Stromal cell of bone marrow (primary cell): ENCODE measurements around the gene EN1.

Experiments used
- DNase-seq: peaks from one replicate; pipeline ENCODE4 v3.0.0-alpha.2; 2012; ENCODE audit warnings: low read depth

EN1 gene

DNA sequence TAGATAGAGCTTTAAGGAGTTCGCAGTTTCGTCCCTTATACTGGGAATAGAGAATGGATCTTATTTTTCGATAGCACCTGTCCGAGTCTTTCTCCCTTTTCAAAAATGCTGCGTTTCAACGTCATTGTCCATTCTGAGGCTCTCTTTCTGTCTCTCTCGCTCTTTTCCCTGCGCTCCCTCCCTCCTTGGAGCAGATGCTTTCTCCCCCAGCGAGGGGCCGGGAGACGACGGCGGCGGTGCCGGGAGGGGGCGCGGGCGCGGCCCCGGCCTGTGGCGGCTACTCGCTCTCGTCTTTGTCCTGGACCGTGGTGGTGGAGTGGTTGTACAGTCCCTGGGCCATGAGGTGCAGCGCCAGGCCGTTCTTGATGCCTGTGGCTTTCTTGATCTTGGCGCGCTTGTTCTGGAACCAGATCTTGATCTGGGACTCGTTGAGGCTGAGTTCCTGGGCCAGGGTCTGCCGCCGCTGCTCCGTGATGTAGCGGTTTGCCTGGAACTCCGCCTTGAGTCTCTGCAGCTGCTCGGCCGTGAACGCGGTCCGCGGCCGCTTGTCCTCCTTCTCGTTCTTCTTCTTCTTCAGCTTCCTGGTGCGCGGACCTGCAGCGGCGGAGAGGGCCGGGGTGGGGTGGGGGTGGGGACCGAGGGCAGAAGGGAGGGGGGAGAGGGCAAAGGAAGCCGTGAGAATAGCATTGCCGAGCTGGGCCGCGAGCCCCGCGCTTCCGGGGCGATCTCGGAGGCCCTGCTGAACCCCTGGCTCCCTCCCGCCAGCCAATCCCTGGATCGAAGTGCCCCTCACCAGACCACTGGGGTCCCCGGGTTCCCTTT is 4.6 kb downstream of the EN1 start:
- DNase-seq = no peak

DNA sequence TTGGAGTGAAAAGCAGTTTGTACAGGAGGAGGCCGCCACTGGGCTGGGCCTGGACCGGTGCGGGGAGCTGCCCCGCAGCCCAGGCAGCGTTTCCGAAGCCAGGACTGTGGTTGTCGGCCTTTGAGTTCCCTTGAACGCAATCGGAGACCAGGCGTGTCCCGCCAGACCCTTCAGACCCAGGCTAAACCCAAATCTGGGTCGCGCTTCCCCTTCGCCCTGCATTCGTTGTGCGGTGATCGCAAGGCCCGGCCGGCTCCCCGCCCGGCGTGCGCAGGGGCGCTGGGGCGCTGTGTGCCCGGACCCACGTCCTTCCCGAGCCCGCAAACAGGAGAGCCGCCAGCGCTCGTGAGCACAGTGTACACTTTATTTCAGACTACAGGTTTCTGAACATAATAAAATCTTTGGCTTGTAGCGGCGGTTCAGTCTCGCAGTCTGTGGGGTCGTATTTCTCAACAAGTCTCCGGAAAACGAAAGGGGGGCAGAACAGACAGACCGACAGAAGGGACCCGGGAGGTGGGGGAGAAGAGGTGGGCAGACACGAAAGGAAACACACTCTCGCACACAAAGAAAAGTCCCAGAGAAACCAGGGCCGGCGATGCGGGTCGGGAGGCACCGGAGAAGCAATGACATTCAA is 5.5 kb downstream of the EN1 start:
- DNase-seq = no peak

- no peak for DNase-seq
Observed at GRCh38 chr2:118841450-118841827, 6.0 kb downstream of the EN1 start.

- DNase-seq = no peak
Observed at GRCh38 chr2:118838741-118839455, 8.6 kb downstream of the EN1 start.

DNA sequence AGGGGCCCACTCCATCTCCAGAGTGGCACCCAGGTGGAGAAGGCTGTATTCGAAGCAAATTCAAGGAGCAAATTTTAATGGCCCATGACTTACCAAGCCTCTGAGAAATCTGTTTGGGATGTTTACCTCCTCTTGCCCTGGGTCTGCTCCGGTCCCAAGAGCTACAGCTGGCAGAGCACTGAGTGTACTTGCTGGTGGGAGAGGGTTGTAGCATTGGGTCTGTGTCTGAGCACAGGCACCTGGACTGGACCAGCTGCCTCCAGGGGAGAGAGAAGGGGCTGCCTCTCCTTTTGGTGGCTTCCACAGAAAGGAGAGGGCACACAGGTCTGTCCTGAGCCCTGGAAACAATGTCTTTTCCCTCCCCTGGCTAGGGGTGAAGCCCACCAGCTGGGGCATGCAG is 9.8 kb downstream of the EN1 start:
- no peak for DNase-seq

GRCh38 chr2:118837067-118837466 is 10.4 kb downstream of the EN1 start:
- no peak for DNase-seq

DNA sequence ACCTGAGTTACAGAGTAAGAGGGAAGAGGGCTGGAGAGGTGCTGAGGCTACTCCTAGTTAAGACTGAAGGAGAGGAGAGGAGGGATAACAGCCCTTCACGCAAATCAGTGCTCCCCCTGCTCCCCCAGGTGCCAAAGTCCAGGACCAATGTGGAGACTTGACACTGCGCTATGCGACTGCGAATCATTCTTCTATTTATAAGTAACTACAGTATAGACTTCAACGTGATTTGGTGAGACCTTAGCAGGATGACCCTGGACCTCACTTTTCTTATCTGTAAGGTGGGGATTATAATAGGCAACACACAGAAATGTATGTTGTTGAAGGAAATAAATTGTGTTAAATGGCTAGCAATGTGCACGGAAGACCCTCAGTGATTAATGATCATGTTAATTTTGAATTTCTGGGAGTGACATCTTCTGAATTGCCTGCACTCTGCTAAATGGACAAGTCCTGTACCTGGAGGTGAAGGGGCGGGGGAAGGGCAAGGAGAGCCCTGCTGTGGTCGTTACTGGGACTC is 11.0 kb downstream of the EN1 start:
- DNase-seq = no peak

- DNase-seq = no peak
Observed at GRCh38 chr2:118835746-118836410, 11.6 kb downstream of the EN1 start.

DNA sequence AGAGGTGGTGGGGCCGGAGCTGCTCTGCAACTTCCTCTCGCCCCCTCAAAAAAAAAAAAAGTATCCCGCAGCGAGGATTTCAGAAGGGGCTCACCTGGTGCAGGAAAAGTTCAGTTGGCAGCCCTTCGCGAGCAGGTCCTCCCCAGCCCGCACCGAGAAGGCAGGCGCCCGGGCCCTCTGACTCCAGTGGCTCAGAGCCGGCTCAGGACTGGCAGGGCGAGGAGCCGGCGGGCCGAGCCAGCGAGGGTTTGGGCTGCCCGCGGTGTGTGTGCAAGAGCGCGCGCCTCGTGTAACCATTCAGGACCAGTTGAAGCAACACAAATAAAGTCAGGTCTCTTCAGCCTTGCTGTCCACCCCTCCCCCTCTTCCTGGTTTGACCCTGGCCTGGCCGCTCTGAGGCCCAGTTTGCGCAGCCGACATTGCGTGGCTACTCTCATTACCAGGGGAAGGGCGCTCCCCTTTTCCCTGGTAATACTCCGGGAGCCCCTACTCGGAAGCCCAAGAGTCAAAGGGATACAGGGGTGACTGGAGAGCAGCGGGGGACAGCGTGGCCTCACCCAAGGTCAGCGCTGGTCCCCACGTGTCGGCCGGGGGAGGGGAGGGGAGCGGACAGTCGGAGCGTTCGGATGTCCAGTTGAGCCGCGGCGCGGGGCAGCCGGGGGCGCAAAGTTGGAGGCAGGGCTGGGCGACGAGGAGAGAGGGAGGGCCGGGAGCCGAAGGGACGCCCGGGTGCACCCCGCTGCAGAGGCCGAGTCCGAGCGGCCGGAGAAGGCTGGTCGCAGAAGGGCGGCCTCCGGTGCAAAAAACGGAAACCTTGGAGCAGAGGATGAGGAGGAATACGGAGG is 12.3 kb downstream of the EN1 start:
- no peak for DNase-seq

GRCh38 chr2:118834440-118834810 is 13.0 kb downstream of the EN1 start:
- no peak for DNase-seq

DNA sequence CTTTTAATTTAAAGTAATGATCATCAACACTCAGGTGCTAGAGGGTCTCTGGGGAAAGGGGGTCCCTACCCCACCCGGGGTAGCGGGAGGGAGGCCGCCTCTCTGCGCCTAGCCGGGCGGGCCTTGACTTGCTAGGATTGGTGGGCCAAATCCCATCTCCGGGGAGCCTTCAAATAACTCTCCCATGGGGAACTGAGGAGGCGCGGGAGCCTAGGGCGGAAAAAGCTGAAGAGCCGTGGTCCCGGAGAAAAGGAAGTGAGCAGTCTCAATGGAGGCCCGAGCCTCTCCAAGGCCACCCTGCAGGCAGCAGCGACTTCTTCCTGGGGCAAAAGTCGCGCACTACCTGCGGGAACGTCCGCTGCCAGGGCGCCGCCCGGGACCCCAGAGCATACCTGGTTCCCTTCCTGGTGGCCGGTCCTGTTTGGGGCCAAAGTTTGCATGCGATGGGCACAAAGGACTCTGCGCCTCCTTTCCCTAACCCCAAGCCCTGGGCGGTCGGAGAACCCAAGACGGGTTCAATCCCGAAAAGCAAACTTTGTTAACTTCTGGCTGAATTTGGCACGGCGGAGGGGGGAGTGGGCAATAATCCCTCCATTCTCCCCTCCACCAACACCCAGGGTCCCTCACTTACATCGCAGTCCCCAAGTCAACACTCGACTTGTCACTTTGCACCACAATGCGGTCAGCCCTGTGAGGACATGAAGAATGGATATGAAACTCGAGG is 13.6 kb downstream of the EN1 start:
- no peak for DNase-seq

DNA sequence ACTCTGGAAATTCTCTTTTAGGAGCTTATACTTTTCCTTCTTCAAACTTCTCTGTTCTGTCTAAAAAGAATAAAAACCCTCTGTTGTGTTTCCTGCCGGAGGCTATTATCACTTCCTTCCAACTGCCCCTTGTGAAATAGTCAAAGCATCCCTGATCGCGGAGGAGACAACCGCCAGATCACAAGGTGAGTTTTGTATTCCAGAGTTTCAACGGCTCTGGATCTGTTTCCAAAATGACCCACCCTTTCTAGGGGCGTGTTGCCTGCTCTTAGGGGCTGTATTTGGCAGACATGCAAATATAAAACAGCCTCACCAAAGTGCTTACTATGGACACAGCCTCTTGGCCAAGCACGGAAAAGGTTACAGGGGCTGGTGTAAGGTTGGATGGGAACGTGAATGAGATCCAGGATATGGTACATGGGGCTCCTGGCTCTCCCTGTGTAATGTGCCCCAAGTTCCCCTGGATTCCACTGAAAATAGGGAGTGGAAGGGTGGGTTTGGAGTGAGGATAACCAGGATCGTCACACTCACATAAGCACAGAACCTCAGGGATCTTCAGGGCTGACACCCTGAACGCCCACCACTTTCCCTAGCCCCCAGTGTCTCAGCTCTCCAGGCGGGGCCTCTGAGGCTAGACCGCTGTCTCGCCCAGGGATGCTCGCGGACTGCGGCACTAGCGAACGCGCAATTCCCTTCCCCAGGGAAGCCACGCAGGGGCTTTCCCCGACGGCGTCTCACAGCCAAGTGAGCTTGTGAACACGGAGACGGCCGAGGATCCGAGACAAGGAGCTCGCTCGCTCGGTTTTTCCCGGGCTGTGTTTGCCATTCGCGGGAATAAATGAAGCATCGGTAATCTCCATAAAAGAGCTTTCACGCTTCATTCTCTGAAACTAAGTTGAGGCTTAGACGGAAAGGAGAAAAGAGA is 14.4 kb downstream of the EN1 start:
- DNase-seq = no peak

DNA sequence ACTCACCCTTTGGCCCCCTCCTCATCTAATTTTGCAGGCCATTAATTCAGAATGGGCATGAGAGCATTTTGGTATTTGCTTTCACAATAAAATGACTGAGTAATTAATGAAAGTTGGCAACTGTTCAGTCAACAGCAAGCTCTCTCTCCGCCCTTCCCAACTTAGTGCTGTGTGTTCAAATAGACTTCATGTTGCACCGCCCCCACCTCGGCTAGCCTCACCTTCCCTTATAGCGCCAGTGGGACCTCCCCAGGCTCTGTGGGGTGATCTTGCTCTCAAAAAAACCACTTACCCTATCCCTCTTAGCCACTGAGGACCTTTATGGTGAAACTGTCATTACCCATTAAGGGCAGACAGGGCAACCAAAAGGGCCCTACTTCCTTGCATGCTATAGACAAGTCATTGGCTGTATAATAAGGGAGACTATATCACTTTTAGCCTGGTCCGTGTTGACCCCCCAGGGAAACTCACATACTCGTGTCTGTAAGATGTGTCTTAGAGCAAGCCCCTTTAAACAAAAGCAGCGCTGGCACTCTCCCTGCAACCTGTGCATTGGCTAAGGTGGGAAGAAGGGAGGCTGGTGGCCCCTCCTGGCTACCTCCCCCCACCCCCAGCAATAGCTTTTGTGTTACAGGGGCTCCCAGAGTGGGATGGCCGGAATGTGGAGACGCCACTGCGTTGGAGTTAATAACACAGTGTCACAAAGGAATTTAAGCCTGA is 15.2 kb downstream of the EN1 start:
- no peak for DNase-seq

DNA sequence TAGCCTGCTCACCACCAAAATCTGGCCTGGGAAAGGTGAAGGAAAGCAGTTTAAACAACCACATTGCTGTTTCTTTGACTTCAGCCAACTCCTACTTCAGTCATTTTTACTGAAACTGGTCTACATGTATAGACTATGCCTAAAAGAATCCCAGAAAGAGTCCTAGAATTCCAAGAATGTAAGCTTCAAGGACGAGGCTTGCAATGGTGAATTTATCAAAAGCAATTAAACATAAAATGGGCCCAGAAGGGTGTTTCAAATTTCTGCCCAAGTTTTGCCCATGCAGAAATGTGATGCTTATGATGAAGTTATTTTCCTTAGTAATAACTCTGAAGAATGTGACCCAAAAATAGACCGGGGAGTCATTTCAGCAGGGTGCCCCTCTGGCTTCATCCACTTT is 16.6 kb downstream of the EN1 start:
- DNase-seq = no peak

GRCh38 chr2:118830118-118830517 is 17.3 kb downstream of the EN1 start:
- DNase-seq = peak; percentile 60

DNA sequence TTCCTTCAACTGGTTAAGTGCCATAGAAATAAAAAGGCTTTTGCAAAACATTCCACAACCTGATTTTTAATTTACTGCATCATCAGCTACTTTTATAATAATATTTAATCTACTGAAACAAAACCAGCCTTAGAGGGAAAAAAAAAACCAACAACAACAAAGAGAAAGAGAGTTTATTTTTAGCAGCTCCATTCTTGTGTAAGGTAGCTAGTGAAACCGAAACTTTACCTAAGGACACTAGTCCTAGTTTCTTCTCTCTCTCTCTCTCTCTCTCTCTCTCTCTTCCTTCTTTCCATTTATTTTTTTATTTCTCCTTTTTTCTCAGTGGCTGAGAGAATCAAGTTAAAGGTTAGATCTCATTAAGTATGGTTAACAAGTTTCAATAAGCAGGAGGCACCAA is 21.4 kb downstream of the EN1 start:
- DNase-seq = no peak

- DNase-seq = no peak
Observed at GRCh38 chr2:118823633-118824032, 23.8 kb downstream of the EN1 start.

DNA sequence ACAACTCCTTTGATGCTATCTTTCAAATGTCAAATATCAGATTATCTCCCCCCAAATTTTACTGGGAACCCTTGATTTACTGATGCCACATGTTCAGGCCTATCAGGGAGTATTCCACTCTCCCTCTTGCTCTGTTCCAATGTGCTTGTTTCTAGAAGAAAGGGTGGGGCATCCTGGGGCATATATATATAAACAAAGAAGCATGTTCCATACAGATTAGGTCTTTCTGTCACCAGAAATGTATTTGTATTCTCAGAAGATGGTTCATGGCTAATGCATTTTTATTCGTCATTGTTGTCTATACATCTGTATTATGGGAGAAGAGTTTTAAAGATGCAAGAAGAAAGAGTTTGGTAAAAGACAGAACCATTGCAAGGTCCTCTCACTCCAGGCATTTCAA is 24.9 kb downstream of the EN1 start:
- DNase-seq = no peak

- no peak for DNase-seq
Observed at GRCh38 chr2:118822015-118822414, 25.4 kb downstream of the EN1 start.
